Activated CD4-positive, alpha-beta T cell treated with anti-CD3 and anti-CD28 coated beads, Interleukin-2, amount 10 ng/mL, durations not matched to agents 7 days and 5 days (primary cell): ENCODE results near the gene DNAH12. TPM values are rescaled to one million over a fixed set of nuclear protein-coding genes. Genes with fewer than 3 reads are reported as not detected.
"Not testable (repeated sequence)": the region's sequence is repeated elsewhere in the genome, so short reads cannot be mapped to it uniquely, and the experiment has no call there.

Experiments used
- CTCF ChIA-PET: fragments of 350-600 bp; sonication (Branson Sonifier 250); formaldehyde crosslinking; loops from one replicate; lab custom pipeline; 2021; ENCODE audit warnings: antibody characterized with exemption; lab: Charles Lee
- POLR2A ChIA-PET: fragments of 350-600 bp; sonication (Branson Sonifier 250); formaldehyde crosslinking; loops from one replicate; lab custom pipeline; 2021; ENCODE audit warnings: antibody characterized with exemption; lab: Charles Lee
- DNase-seq: peaks from one replicate; pipeline ENCODE4 v3.0.0-alpha.2; 2020
- H3K27ac Mint-ChIP-seq: one replicate; pipeline ENCODE4 v1.8.0; 2021; ENCODE audit warnings: mild to moderate bottlenecking, moderate library complexity, mixed read lengths
- H3K27me3 Mint-ChIP-seq: one replicate; pipeline ENCODE4 v1.8.0; 2021; ENCODE audit warnings: mixed read lengths
- H3K36me3 Mint-ChIP-seq: one replicate; pipeline ENCODE4 v1.8.0; 2021; ENCODE audit warnings: low read depth, mixed read lengths
- H3K4me1 Mint-ChIP-seq: one replicate; pipeline ENCODE4 v1.8.0; 2021; ENCODE audit warnings: mixed read lengths
- H3K4me3 Mint-ChIP-seq: one replicate; pipeline ENCODE4 v1.8.0; 2021; ENCODE audit warnings: mild to moderate bottlenecking, moderate library complexity, mixed read lengths
- H3K9me3 Mint-ChIP-seq: one replicate; pipeline ENCODE4 v1.8.0; 2021; ENCODE audit warnings: mixed read lengths
- total RNA-seq, 2 experiments: library from RNA; stranded (reverse); gene quantifications; one replicate each; pipeline ENCODE4 v1.2.3, GENCODE V29; 2021

Gene DNAH12
- total RNA-seq, 2 experiments from 2014 or later, result 0.06 to 0.10 TPM

GRCh38 chr3:57383838-57384237 is 160.3 kb downstream of the DNAH12 start:
- no peak overlapping the region for H3K4me3 Mint-ChIP-seq
- H3K4me1 Mint-ChIP-seq, result no peaks in the 10 kb centered on the region
- H3K36me3 Mint-ChIP-seq, result no peaks in the 10 kb centered on the region
- DNase-seq, result no peak
- no peak overlapping the region for H3K27ac Mint-ChIP-seq
- peaks cover 2% of the 10 kb centered on the region for H3K27me3 Mint-ChIP-seq
- POLR2A ChIA-PET, result no interaction called here
- H3K9me3 Mint-ChIP-seq, result no peaks in the 10 kb centered on the region
- CTCF ChIA-PET, result interaction anchor here (2.8 kb wide), 1 partner anchor 14 kb away, joined by 10 read pairs; no protein-coding TSS in a partner anchor

GRCh38 chr3:57383406-57383805 is 160.7 kb downstream of the DNAH12 start:
- no peaks in the 10 kb centered on the region for H3K36me3 Mint-ChIP-seq
- peaks cover 5% of the 10 kb centered on the region for H3K27me3 Mint-ChIP-seq
- no peak for DNase-seq
- ChIA-PET POLR2A (no interaction called here), CTCF (no interaction called here)
- no peak overlapping the region for H3K27ac Mint-ChIP-seq
- H3K4me3 Mint-ChIP-seq, result no peak overlapping the region
- no peaks in the 10 kb centered on the region for H3K4me1 Mint-ChIP-seq
- no peaks in the 10 kb centered on the region for H3K9me3 Mint-ChIP-seq

- Mint-ChIP-seq H3K27ac (no peak overlapping the region), H3K36me3 (no peaks in the 10 kb centered on the region), H3K4me1 (no peaks in the 10 kb centered on the region), H3K4me3 (no peak overlapping the region), H3K27me3 (peaks cover 5% of the 10 kb centered on the region), H3K9me3 (no peaks in the 10 kb centered on the region)
- no peak for DNase-seq
- ChIA-PET CTCF (no interaction called here), POLR2A (no interaction called here)
These were observed 161.2 kb downstream of the DNAH12 start for GRCh38 chr3:57382933-57383332.

GRCh38 chr3:57370341-57370740 is 173.8 kb downstream of the DNAH12 start:
- CTCF ChIA-PET, result interaction anchor here (1.1 kb wide), 1 partner anchor 16 kb away, joined by 3 read pairs; no protein-coding TSS in a partner anchor
- Mint-ChIP-seq H3K4me1 (no peaks in the 10 kb centered on the region), H3K4me3 (no peak overlapping the region), H3K9me3 (no peaks in the 10 kb centered on the region), H3K27ac (no peak overlapping the region), H3K36me3 (no peaks in the 10 kb centered on the region), H3K27me3 (peaks cover 19% of the 10 kb centered on the region)
- POLR2A ChIA-PET, result no interaction called here
- no peak for DNase-seq

GRCh38 chr3:57365089-57365488 is 179.1 kb downstream of the DNAH12 start:
- H3K9me3 Mint-ChIP-seq, H3K27me3 Mint-ChIP-seq, H3K4me3 Mint-ChIP-seq, POLR2A ChIA-PET, H3K36me3 Mint-ChIP-seq, H3K27ac Mint-ChIP-seq, H3K4me1 Mint-ChIP-seq, DNase-seq, CTCF ChIA-PET: not testable (repeated sequence)

- H3K27ac Mint-ChIP-seq, DNase-seq, H3K9me3 Mint-ChIP-seq, H3K27me3 Mint-ChIP-seq, POLR2A ChIA-PET, H3K4me1 Mint-ChIP-seq, CTCF ChIA-PET, H3K4me3 Mint-ChIP-seq, H3K36me3 Mint-ChIP-seq: not testable (repeated sequence)
These were observed 187.9 kb downstream of the DNAH12 start for GRCh38 chr3:57356275-57356674.

GRCh38 chr3:57354768-57355167 is 189.4 kb downstream of the DNAH12 start:
- H3K4me3 Mint-ChIP-seq, result no peak overlapping the region
- H3K36me3 Mint-ChIP-seq, result no peaks in the 10 kb centered on the region
- peaks cover 4% of the 10 kb centered on the region for H3K4me1 Mint-ChIP-seq
- no peak overlapping the region for H3K27ac Mint-ChIP-seq
- H3K27me3 Mint-ChIP-seq, result peaks cover 3% of the 10 kb centered on the region
- H3K9me3 Mint-ChIP-seq, result no peaks in the 10 kb centered on the region
- no peak for DNase-seq
- POLR2A ChIA-PET, result no interaction called here
- CTCF ChIA-PET, result interaction anchor here (0.6 kb wide), 2 partner anchors 35 to 338 kb away, joined by 4 to 5 read pairs; no protein-coding TSS in a partner anchor

- POLR2A ChIA-PET, result no interaction called here
- Mint-ChIP-seq H3K4me3 (no peak overlapping the region), H3K4me1 (peaks cover 4% of the 10 kb centered on the region), H3K27ac (no peak overlapping the region), H3K9me3 (no peaks in the 10 kb centered on the region), H3K27me3 (peaks cover 10% of the 10 kb centered on the region), H3K36me3 (no peaks in the 10 kb centered on the region)
- CTCF ChIA-PET, result no interaction called here
- no peak for DNase-seq
These were observed 193.9 kb downstream of the DNAH12 start for GRCh38 chr3:57350271-57350670.

- H3K4me1 Mint-ChIP-seq, H3K36me3 Mint-ChIP-seq, DNase-seq, H3K9me3 Mint-ChIP-seq, POLR2A ChIA-PET, H3K4me3 Mint-ChIP-seq, H3K27ac Mint-ChIP-seq, CTCF ChIA-PET: not testable (repeated sequence)
- H3K27me3 Mint-ChIP-seq, result peaks cover 28% of the 10 kb centered on the region
These were observed 205.0 kb downstream of the DNAH12 start for GRCh38 chr3:57339071-57339642.

- H3K27me3 Mint-ChIP-seq, result peaks cover 28% of the 10 kb centered on the region
- H3K36me3 Mint-ChIP-seq, H3K4me3 Mint-ChIP-seq, H3K9me3 Mint-ChIP-seq, POLR2A ChIA-PET, DNase-seq, CTCF ChIA-PET, H3K27ac Mint-ChIP-seq, H3K4me1 Mint-ChIP-seq: not testable (repeated sequence)
These were observed 205.7 kb downstream of the DNAH12 start for GRCh38 chr3:57338272-57339070.

GRCh38 chr3:57335283-57335938 is 208.7 kb downstream of the DNAH12 start:
- no peak for DNase-seq
- Mint-ChIP-seq H3K27ac (no peak overlapping the region), H3K4me1 (no peaks in the 10 kb centered on the region), H3K4me3 (no peak overlapping the region), H3K27me3 (peaks cover 17% of the 10 kb centered on the region), H3K9me3 (peaks cover 2% of the 10 kb centered on the region), H3K36me3 (no peaks in the 10 kb centered on the region)
- CTCF ChIA-PET, result interaction anchor here (0.9 kb wide), 1 partner anchor 112 kb away, joined by 3 read pairs; no protein-coding TSS in a partner anchor
- POLR2A ChIA-PET, result no interaction called here

GRCh38 chr3:57331078-57331610 is 213.0 kb downstream of the DNAH12 start:
- Mint-ChIP-seq H3K27me3 (peaks cover 12% of the 10 kb centered on the region), H3K36me3 (no peaks in the 10 kb centered on the region), H3K4me1 (no peaks in the 10 kb centered on the region), H3K27ac (no peak overlapping the region), H3K9me3 (no peaks in the 10 kb centered on the region), H3K4me3 (no peak overlapping the region)
- DNase-seq, result no peak
- ChIA-PET POLR2A (no interaction called here), CTCF (no interaction called here)

- H3K4me3 Mint-ChIP-seq, H3K27ac Mint-ChIP-seq, H3K9me3 Mint-ChIP-seq, POLR2A ChIA-PET, H3K27me3 Mint-ChIP-seq, H3K36me3 Mint-ChIP-seq, H3K4me1 Mint-ChIP-seq, DNase-seq, CTCF ChIA-PET: not testable (repeated sequence)
These were observed 217.6 kb downstream of the DNAH12 start for GRCh38 chr3:57326498-57326897.
